ENCODE measurements around the gene SYNC.

DNA sequence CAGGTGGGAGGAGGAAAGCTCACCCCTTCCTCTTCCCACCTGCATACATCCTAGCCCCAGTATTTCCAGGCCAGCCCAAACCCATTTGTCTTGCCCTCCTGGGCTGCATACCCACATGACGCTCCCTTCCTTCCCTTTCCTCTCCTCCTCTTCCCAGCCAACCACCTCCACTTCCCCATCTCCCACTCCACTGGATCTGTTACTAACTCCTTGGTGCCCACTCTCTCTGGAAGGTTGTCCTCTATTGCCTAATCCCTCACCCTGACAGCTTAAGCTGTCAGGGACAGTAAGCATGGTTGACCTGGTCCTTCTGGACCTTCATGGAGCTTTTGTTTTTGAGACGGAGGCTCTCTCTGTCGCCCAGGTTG, 23.0 kb upstream of the SYNC start:
- TF ChIP-seq POLR2A (IDR thresholded peaks at IDR 0.05), result no peak
- TF ChIP-seq, protein P1, sequence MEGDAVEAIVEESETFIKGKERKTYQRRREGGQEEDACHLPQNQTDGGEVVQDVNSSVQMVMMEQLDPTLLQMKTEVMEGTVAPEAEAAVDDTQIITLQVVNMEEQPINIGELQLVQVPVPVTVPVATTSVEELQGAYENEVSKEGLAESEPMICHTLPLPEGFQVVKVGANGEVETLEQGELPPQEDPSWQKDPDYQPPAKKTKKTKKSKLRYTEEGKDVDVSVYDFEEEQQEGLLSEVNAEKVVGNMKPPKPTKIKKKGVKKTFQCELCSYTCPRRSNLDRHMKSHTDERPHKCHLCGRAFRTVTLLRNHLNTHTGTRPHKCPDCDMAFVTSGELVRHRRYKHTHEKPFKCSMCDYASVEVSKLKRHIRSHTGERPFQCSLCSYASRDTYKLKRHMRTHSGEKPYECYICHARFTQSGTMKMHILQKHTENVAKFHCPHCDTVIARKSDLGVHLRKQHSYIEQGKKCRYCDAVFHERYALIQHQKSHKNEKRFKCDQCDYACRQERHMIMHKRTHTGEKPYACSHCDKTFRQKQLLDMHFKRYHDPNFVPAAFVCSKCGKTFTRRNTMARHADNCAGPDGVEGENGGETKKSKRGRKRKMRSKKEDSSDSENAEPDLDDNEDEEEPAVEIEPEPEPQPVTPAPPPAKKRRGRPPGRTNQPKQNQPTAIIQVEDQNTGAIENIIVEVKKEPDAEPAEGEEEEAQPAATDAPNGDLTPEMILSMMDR (IDR thresholded peaks at IDR 0.05), result no peak

Data from testis (tissue), 2 donors.